ENCODE data around the gene HPD. TPM values are rescaled to one million over a fixed set of nuclear protein-coding genes. Genes with fewer than 3 reads are reported as not detected.

HPD gene
- total RNA-seq, 4 donors from 2014 or later = 0.63 to 1.1 TPM; not detected in 2

GRCh38 chr12:121806009-121806545 is 52.6 kb downstream of the HPD start:
- Histone ChIP-seq H3K4me1 (peaks cover 0 to 45% (median 28%) of the 10 kb centered on the region in 4 donors), H3K4me3 (peak overlapping the region; percentile 57 to 80 (median 71)), H3K9me3 (no peaks in the 10 kb centered on the region), H3K36me3 (peaks cover 0 to 38% (median 21%) of the 10 kb centered on the region in 3 donors), H3K27ac (peak overlapping the region; percentile 87 to 100 (median 97)), H3K27me3 (no peaks in the 10 kb centered on the region)
- WGBS, 2 donors = 3 to 5% methylated on average over 16 of the region's 16 CpGs
- TF ChIP-seq POLR2A (IDR thresholded peaks at IDR 0.05) = no peak
- TF ChIP-seq EP300 (IDR thresholded peaks at IDR 0.05) = no peak
- TF ChIP-seq CTCF (IDR thresholded peaks at IDR 0.05) = no peak
- DNase-seq (ENCODE audit: low spot score in 2 of 2) = no peak

GRCh38 chr12:121805171-121806008 is 53.3 kb downstream of the HPD start:
- Histone ChIP-seq H3K36me3 (peaks cover 0 to 31% (median 18%) of the 10 kb centered on the region in 3 donors), H3K9me3 (no peaks in the 10 kb centered on the region), H3K4me3 (peak overlapping the region; percentile 57 to 80 (median 71)), H3K4me1 (peaks cover 0 to 38% (median 21%) of the 10 kb centered on the region in 4 donors), H3K27me3 (no peaks in the 10 kb centered on the region), H3K27ac (peak overlapping the region; percentile 87 to 100 (median 97))
- TF ChIP-seq EP300 (IDR thresholded peaks at IDR 0.05) = no peak
- TF ChIP-seq CTCF (IDR thresholded peaks at IDR 0.05) = no peak
- no peak for TF ChIP-seq POLR2A (IDR thresholded peaks at IDR 0.05)
- DNase-seq (ENCODE audit: low spot score in 2 of 2) = no peak
- WGBS, 2 donors = 1% methylated on average over 39 to 44 of the region's 45 CpGs

- 1% methylated on average over 28 of the region's 63 CpGs for WGBS, 2 donors
- Histone ChIP-seq H3K4me3 (peak overlapping the region; percentile 57 to 80 (median 71)), H3K36me3 (peaks cover 0 to 23% (median 9%) of the 10 kb centered on the region in 3 donors), H3K9me3 (no peaks in the 10 kb centered on the region), H3K27ac (peak overlapping the region; percentile 87 to 100 (median 97)), H3K27me3 (no peaks in the 10 kb centered on the region), H3K4me1 (peaks cover 0 to 36% (median 23%) of the 10 kb centered on the region in 4 donors)
- DNase-seq (ENCODE audit: low spot score in 2 of 2) = peak in 1 of 2 donors; percentile 33
- TF ChIP-seq POLR2A (IDR thresholded peaks at IDR 0.05) = no peak
- peak in 2 of 5 experiments; percentile 13 to 21 for TF ChIP-seq CTCF (IDR thresholded peaks at IDR 0.05)
Measured at GRCh38 chr12:121804417-121805111, 54.1 kb downstream of the HPD start.

- Histone ChIP-seq H3K27ac (peak within 1 kb of the TSS; percentile 99 to 100 (median 100)), H3K27me3 (no peaks in the 10 kb centered on the region), H3K4me3 (peak within 1 kb of the TSS; percentile 66 to 88 (median 78)), H3K36me3 (peaks cover 0 to 16% (median 8%) of the 10 kb centered on the region in 3 donors), H3K4me1 (peaks cover 0 to 42% (median 29%) of the 10 kb centered on the region in 4 donors), H3K9me3 (no peaks in the 10 kb centered on the region)
- 1% methylated on average over 13 to 26 of the region's 74 CpGs for WGBS, 2 donors
- TF ChIP-seq POLR2A (IDR thresholded peaks at IDR 0.05) (no peak), CTCF (IDR thresholded peaks at IDR 0.05) (peak in 1 of 5 experiments; percentile 30), EP300 (IDR thresholded peaks at IDR 0.05) (no peak)
- DNase-seq (ENCODE audit: low spot score in 2 of 2) = peak in 1 of 2 donors; percentile 45
Measured at GRCh38 chr12:121803861-121804416, 54.7 kb downstream of the HPD start, which contains the start of gene SETD1B. Gene SETD1B (plus strand): TSS chr12:121804009. CDS start chr12:121804738, 729 bp downstream.
